HG03108 (cell line): ENCODE results near the gene FSTL4.

Source experiments
- ATAC-seq: cut with Tn5 transposase; IDR thresholded peaks from one replicate; pipeline ENCODE4 v1.9.1; 2021; ENCODE audit warnings: moderate library complexity; ENCODE audit not compliant: unreplicated experiment

FSTL4 gene

GRCh38 chr5:133483406-133484090 lies 128.8 kb downstream of the FSTL4 start:
- no peak for ATAC-seq

- ATAC-seq, result no peak
Measured at GRCh38 chr5:133482028-133482427, 130.3 kb downstream of the FSTL4 start.

GRCh38 chr5:133480866-133481265 lies 131.5 kb downstream of the FSTL4 start:
- no peak for ATAC-seq

GRCh38 chr5:133480366-133480765 lies 132.0 kb downstream of the FSTL4 start:
- no peak for ATAC-seq

- no peak for ATAC-seq
Measured at GRCh38 chr5:133478199-133478985, 133.9 kb downstream of the FSTL4 start.

- ATAC-seq, result no peak
Measured at GRCh38 chr5:133475986-133476385, 136.4 kb downstream of the FSTL4 start.

DNA sequence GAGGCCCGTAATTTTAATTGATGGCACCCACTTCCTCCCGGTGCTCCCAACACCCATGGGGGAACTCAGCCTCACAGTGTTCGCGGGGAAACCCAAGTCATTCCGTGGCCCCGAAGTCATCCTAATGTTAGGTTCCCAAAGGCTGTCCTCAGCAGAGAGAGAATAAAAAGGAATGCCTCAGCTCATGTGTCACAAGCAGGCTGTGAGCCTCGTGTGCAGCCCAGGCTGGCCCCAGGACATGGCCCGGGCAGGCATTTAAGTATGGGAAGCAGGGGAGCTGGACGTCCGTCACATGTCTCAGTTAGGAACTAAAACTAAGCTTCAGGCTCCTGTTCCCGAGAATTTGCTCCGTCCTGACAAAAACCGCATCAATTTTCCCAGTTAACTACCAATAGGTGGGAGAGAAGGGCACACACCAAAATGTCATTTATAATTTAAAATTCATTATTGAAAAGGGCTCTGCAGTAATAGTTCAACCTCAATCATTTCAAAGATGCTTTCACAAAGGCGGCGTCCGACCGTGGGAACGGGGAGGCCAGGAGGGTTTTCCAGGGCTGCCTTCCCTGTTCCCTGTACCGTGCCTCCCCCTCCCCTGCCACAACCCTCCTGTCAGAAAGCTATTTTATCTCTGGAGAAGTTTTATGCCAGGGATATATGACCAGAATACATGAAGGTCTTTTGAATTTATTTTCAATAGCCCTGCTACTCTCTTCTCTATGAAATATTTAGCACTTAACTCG lies 137.3 kb downstream of the FSTL4 start:
- no peak for ATAC-seq

DNA sequence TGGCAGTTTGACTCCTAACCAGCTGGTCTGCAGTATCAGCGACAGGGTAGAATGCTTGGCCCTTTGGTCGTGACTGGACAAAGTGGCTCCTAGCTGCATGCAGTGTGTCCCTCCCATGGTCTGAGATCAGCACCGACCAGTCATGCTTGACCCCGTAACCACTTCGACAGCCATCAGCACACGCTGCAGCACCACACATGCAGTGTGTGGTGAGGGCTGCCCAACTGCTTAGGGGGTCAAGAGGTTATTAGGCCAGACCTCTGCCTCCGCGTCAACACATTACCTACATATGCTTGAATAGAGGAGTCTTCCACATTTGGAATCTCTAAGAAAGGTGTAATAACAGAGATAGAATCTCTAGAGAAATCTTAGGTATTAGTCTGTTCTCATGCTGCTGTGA lies 139.1 kb downstream of the FSTL4 start:
- no peak for ATAC-seq

DNA sequence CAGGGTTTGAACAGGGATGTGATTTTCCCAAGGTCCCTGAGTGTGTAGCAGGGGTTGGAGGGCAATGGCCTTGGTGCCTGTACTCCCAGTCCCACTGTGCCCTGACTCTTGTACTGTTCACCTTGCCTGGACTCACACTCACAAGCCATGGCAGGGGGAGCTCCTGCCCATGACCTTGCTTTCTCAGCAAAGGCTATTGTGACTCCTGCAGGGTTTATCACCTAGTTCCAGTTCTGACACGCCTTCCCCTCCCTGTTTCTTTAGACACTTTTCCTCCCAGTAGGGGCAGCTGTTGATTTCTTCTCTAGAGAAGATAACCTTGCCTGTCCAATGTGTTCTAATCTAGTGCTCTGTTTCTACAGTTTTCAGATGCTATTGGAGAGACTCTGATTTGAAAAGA lies 139.5 kb downstream of the FSTL4 start:
- ATAC-seq, result no peak

DNA sequence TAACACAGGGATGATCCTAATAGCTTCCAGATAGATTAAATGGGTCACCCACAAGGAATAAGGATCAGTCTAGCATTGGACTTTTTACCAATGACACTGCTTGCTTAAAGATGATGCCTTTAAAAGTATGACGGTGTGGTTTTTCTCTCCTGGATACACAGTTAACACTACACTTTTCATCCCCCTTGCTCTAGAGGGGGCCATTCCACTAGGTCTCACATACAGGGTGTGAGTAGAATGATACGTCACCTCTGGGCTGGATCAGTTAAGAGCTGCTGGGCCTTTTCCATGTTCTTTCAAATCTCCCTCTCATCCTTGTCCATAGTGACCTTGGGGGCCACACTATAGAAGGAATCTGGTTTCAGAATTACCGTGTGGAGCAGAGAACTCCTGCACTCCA lies 140.6 kb downstream of the FSTL4 start:
- no peak for ATAC-seq

- no peak for ATAC-seq
Measured at GRCh38 chr5:133470841-133471240, 141.5 kb downstream of the FSTL4 start.

- no peak for ATAC-seq
Measured at GRCh38 chr5:133469846-133470245, 142.5 kb downstream of the FSTL4 start.

DNA sequence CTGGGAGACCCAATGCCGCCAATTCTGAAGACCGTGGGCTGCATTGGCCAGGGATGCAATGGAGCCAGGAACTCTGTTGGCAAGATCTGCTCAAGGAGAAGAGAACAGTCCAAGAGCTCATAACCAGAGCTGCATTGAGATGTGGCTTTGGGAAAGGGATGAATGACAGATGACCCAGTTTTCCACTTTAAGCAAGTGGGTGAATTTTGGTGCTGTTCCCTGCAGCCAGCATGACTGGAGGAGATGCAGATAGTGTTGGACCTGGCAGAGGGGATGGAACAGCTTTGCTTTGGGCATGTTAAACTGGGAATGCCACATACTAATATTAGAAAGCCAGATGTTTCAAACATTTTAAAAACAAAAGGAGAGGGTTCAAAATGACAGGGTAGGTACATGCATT lies 143.1 kb downstream of the FSTL4 start:
- no peak for ATAC-seq

- ATAC-seq, result no peak
Measured at GRCh38 chr5:133468596-133468995, 143.7 kb downstream of the FSTL4 start.

- ATAC-seq, result no peak
Measured at GRCh38 chr5:133467826-133468463, 144.4 kb downstream of the FSTL4 start.

DNA sequence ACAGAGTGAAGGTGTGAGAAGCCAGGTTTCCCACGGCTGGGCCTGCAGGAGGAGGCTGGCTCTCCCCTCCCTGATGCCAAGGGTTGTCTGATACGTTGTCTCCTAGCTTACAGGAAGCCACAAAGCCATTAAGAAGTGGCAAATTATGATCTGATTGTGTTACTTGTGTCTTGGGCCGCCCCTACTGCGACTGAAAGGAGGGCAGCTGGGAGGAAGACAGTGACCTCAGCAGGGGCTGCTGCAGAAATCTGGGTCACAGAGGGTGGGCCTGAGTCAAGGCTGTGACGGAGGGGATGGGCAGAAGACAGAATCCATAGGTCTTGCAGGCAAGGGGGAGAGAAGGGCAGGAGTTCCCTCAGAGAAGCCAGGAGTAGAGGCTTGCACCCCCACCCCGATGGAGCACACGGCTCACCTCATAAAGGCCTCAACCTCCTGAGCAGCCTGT lies 145.0 kb downstream of the FSTL4 start:
- ATAC-seq, result no peak

- ATAC-seq, result no peak
Measured at GRCh38 chr5:133466556-133467334, 145.6 kb downstream of the FSTL4 start.

- no peak for ATAC-seq
Measured at GRCh38 chr5:133464013-133464412, 148.3 kb downstream of the FSTL4 start.

DNA sequence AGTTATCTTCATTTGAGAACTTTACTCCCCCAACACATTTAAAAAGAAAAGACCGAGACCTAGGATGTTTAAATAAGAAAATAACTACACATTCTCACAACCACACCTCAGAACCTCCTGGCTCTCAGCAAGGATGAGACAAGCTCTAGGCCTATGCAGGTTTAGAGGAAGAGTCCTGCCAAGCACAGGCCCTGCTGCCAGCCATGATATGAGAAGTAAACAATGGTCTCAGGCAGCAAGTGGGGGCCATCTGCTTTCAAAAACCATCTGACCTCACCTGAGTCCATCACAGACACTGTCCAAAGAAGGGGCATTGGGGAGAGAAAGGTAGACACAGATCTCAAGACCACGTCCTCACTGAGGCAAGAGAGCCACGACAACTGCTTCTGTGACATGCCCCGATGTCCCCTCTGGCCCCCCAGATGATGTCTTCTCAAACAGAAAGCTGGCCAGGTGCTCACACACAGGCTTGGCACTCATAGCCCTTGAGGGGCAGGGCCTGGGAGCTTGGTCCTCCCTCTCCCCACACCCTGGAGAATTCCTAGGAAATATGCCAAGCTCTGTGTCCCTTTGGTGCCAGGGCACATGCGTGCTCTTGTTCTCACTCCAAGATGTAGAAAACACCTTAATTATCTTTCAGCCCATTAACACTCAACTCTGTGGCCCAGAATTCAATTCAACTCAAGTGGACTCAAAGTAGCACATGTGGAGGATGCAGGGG lies 150.4 kb downstream of the FSTL4 start:
- no peak for ATAC-seq
